T-helper 17 cell (primary cell): ENCODE results near the gene ATP11A. TPM values are rescaled to one million over a fixed set of nuclear protein-coding genes. Genes with fewer than 3 reads are reported as not detected.
"Not testable (repeated sequence)": the region's sequence is repeated elsewhere in the genome, so short reads cannot be mapped to it uniquely, and the experiment has no call there.

Experiments
- ATAC-seq: fragments of 150-1000 bp; cut with Tn5 transposase; 2 replicates; pipeline ENCODE4 v1.10.0; 2021; ENCODE audit warnings: mild to moderate bottlenecking, moderate library complexity
- DNase-seq, 3 donors: peaks; one replicate each; pipeline versions ENCODE4 v3.0.0 to v3.0.0-alpha.2; 2020 to 2021
- H3K9me3 ChIP-seq: one replicate; pipeline ENCODE4 v1.7.0; 2013; ENCODE audit warnings: low read length, mild to moderate bottlenecking; ENCODE audit not compliant: control insufficient read depth, poor library complexity, severe bottlenecking
- H3K27ac Mint-ChIP-seq: one replicate; pipeline ENCODE4 v1.8.0; 2022; ENCODE audit warnings: mild to moderate bottlenecking, moderate library complexity, mixed read lengths
- H3K27me3 Mint-ChIP-seq: one replicate; pipeline ENCODE4 v1.8.0; 2022; ENCODE audit warnings: mixed read lengths
- H3K36me3 Mint-ChIP-seq: one replicate; pipeline ENCODE4 v1.8.0; 2022; ENCODE audit warnings: low read depth, mixed read lengths
- H3K4me1 Mint-ChIP-seq: one replicate; pipeline ENCODE4 v1.8.0; 2022; ENCODE audit warnings: mild to moderate bottlenecking, mixed read lengths
- H3K4me3 Mint-ChIP-seq: one replicate; pipeline ENCODE4 v1.8.0; 2022; ENCODE audit warnings: mild to moderate bottlenecking, moderate library complexity, mixed read lengths
- total RNA-seq, 4 donors: library from RNA in 2 of 4; stranded (reverse) in 2 of 4; gene quantifications; one replicate each; pipeline ENCODE4 v1.2.3 and lab custom pipeline; 2022 to 2026

ATP11A gene
- total RNA-seq, 2 donors from 2014 or later, result 56.8 to 79.5 TPM

GRCh38 chr13:112881656-112882554 lies 192.1 kb downstream of the ATP11A start:
- no peaks in the 10 kb centered on the region for H3K36me3 Mint-ChIP-seq
- no peak overlapping the region for H3K4me3 Mint-ChIP-seq
- H3K9me3 ChIP-seq, result no peaks in the 10 kb centered on the region
- H3K27ac Mint-ChIP-seq, result no peak overlapping the region
- H3K4me1 Mint-ChIP-seq, result no peaks in the 10 kb centered on the region
- no peaks in the 10 kb centered on the region for H3K27me3 Mint-ChIP-seq
- no peak for ATAC-seq
- DNase-seq, result no peak

GRCh38 chr13:112882555-112883024 lies 192.8 kb downstream of the ATP11A start:
- Mint-ChIP-seq H3K27me3 (no peaks in the 10 kb centered on the region), H3K27ac (no peak overlapping the region), H3K4me1 (peaks cover 2% of the 10 kb centered on the region), H3K4me3 (no peak overlapping the region), H3K36me3 (no peaks in the 10 kb centered on the region)
- ATAC-seq, result no peak
- no peak for DNase-seq
- no peaks in the 10 kb centered on the region for H3K9me3 ChIP-seq

GRCh38 chr13:112883241-112883945 lies 193.6 kb downstream of the ATP11A start:
- peaks cover 2% of the 10 kb centered on the region for H3K4me1 Mint-ChIP-seq
- no peak for ATAC-seq
- no peak overlapping the region for H3K27ac Mint-ChIP-seq
- H3K27me3 Mint-ChIP-seq, result no peaks in the 10 kb centered on the region
- no peaks in the 10 kb centered on the region for H3K9me3 ChIP-seq
- no peak for DNase-seq
- no peaks in the 10 kb centered on the region for H3K36me3 Mint-ChIP-seq
- no peak overlapping the region for H3K4me3 Mint-ChIP-seq

- H3K9me3 ChIP-seq, H3K27me3 Mint-ChIP-seq, H3K4me1 Mint-ChIP-seq, ATAC-seq, H3K4me3 Mint-ChIP-seq, H3K36me3 Mint-ChIP-seq, DNase-seq, H3K27ac Mint-ChIP-seq: not testable (repeated sequence)
These were observed 194.9 kb downstream of the ATP11A start for GRCh38 chr13:112884700-112885099.

- Mint-ChIP-seq H3K4me1 (peaks cover 2% of the 10 kb centered on the region), H3K27ac (no peak overlapping the region), H3K27me3 (no peaks in the 10 kb centered on the region), H3K36me3 (no peaks in the 10 kb centered on the region), H3K4me3 (no peak overlapping the region)
- ATAC-seq (no peak), DNase-seq (no peak)
- no peaks in the 10 kb centered on the region for H3K9me3 ChIP-seq
These were observed 195.5 kb downstream of the ATP11A start for GRCh38 chr13:112885242-112885781.

GRCh38 chr13:112885782-112886268 lies 196.0 kb downstream of the ATP11A start:
- ATAC-seq, result no peak
- Mint-ChIP-seq H3K27ac (no peak overlapping the region), H3K27me3 (no peaks in the 10 kb centered on the region), H3K36me3 (no peaks in the 10 kb centered on the region), H3K4me3 (no peak overlapping the region), H3K4me1 (peaks cover 2% of the 10 kb centered on the region)
- DNase-seq, result no peak
- H3K9me3 ChIP-seq, result no peaks in the 10 kb centered on the region

GRCh38 chr13:112887151-112887550 lies 197.3 kb downstream of the ATP11A start:
- H3K9me3 ChIP-seq, result no peaks in the 10 kb centered on the region
- Mint-ChIP-seq H3K36me3 (no peaks in the 10 kb centered on the region), H3K4me3 (peak overlapping the region; percentile 50), H3K27me3 (peaks cover 3% of the 10 kb centered on the region), H3K4me1 (peaks cover 2% of the 10 kb centered on the region), H3K27ac (no peak overlapping the region)
- ATAC-seq, result no peak
- DNase-seq, result no peak

GRCh38 chr13:112887557-112887991 lies 197.7 kb downstream of the ATP11A start:
- Mint-ChIP-seq H3K4me3 (peak overlapping the region; percentile 50), H3K27ac (no peak overlapping the region), H3K27me3 (peaks cover 7% of the 10 kb centered on the region), H3K4me1 (peaks cover 2% of the 10 kb centered on the region), H3K36me3 (no peaks in the 10 kb centered on the region)
- no peak for ATAC-seq
- DNase-seq, result no peak
- H3K9me3 ChIP-seq, result no peaks in the 10 kb centered on the region

- ATAC-seq (no peak), DNase-seq (no peak)
- Mint-ChIP-seq H3K4me1 (peaks cover 6% of the 10 kb centered on the region), H3K27ac (no peak overlapping the region), H3K36me3 (no peaks in the 10 kb centered on the region), H3K27me3 (peaks cover 12% of the 10 kb centered on the region), H3K4me3 (no peak overlapping the region)
- H3K9me3 ChIP-seq, result no peaks in the 10 kb centered on the region
These were observed 198.6 kb downstream of the ATP11A start for GRCh38 chr13:112888238-112889111.

- peaks cover 12% of the 10 kb centered on the region for H3K27me3 Mint-ChIP-seq
- no peaks in the 10 kb centered on the region for H3K36me3 Mint-ChIP-seq
- peak overlapping the region; percentile 45 for H3K4me3 Mint-ChIP-seq
- ATAC-seq (no peak), DNase-seq (no peak)
- H3K4me1 Mint-ChIP-seq, result peaks cover 6% of the 10 kb centered on the region
- H3K9me3 ChIP-seq, result no peaks in the 10 kb centered on the region
- H3K27ac Mint-ChIP-seq, result no peak overlapping the region
These were observed 199.8 kb downstream of the ATP11A start for GRCh38 chr13:112889351-112890290.

- no peak for ATAC-seq
- no peaks in the 10 kb centered on the region for H3K36me3 Mint-ChIP-seq
- peaks cover 12% of the 10 kb centered on the region for H3K27me3 Mint-ChIP-seq
- no peak for DNase-seq
- H3K9me3 ChIP-seq, result no peaks in the 10 kb centered on the region
- peaks cover 11% of the 10 kb centered on the region for H3K4me1 Mint-ChIP-seq
- H3K4me3 Mint-ChIP-seq, result peak overlapping the region; percentile 36
- H3K27ac Mint-ChIP-seq, result no peak overlapping the region
These were observed 200.7 kb downstream of the ATP11A start for GRCh38 chr13:112890316-112891145.
